HepG2 (cell line): Measurements from ENCODE around the gene ST6GALNAC3. TPM values are rescaled to one million over a fixed set of nuclear protein-coding genes. Genes with fewer than 3 reads are reported as not detected.

Experiments
- ATAC-seq: fragments of 200-7000 bp; cut with Tn5 transposase; 3 replicates; pipeline ENCODE4 v1.9.1; 2020; ENCODE audit warnings: mild to moderate bottlenecking, moderate library complexity
- BruUV-seq: library from RNA; stranded (reverse); fragments of 400-500 nt; replicated peaks from 2 replicates; lab custom pipeline; 2021; lab: Mats Ljungman, UMichigan
- CTCF ChIA-PET: fragments of 300-600 bp; formaldehyde crosslinking; extraction: SDS; loops from one replicate; lab custom pipeline; 2021; ENCODE audit warnings: low total read pairs, inconsistent platforms, low intra/inter-chr PET ratio; lab: Yijun Ruan, JAX
- POLR2A ChIA-PET: fragments of 350-600 bp; sonication (Branson Sonifier 250); formaldehyde crosslinking; loops from one replicate; lab custom pipeline; 2020; ENCODE audit warnings: antibody characterized with exemption, inconsistent platforms; lab: Yijun Ruan, JAX
- DNase-seq: peaks from one replicate; pipeline ENCODE4 v3.0.0-alpha.2; 2015; ENCODE audit warnings: low spot score
- FAIRE-seq: peaks from 3 replicates; lab custom pipeline; 2011; peaks lifted over from hg19 to GRCh38; lab: Jason Lieb, UNC
- H2AFZ ChIP-seq: one replicate; pipeline ENCODE4 v1.6.1; 2011; ENCODE audit warnings: low read length, inconsistent platforms
- H3K27ac ChIP-seq: fragments of 300-600 bp; 3 replicates; pipeline ENCODE4 v1.8.0; 2011; ENCODE audit warnings: mixed run types, mild to moderate bottlenecking, mixed read lengths, low read length, inconsistent platforms; ENCODE audit not compliant: insufficient read depth; ENCODE audit errors: extremely low read length
- H3K27me3 ChIP-seq, 2 experiments: fragments of 200-600 bp in 1 of 2; 2 replicates in 1 of 2; 3 replicates in 1 of 2; pipeline versions ENCODE4 v1.6.0 to v1.8.0; 2011; ENCODE audit warnings: low read length in 2 of 2, mild to moderate bottlenecking in 2 of 2, moderate library complexity in 2 of 2, inconsistent platforms in 1 of 2; ENCODE audit not compliant: insufficient read depth in 2 of 2, control insufficient read depth in 1 of 2
- H3K36me3 ChIP-seq, 2 experiments: fragments of 200-600 bp in 1 of 2; replicated peaks in 1 of 2; 2 replicates in 1 of 2; 3 replicates in 1 of 2; pipeline versions ENCODE4 v1.5.1 to v1.8.0; 2011; ENCODE audit warnings: low read length in 2 of 2, inconsistent platforms in 1 of 2; ENCODE audit not compliant: insufficient read depth in 2 of 2, control insufficient read depth in 1 of 2
- H3K4me1 ChIP-seq: 2 replicates; pipeline ENCODE4 v1.5.1; 2012; ENCODE audit warnings: low read length, inconsistent platforms; ENCODE audit not compliant: insufficient read depth
- H3K4me2 ChIP-seq: 2 replicates; pipeline ENCODE4 v1.6.0; 2011; ENCODE audit warnings: low read depth, low read length, inconsistent platforms
- H3K4me3 ChIP-seq, 3 experiments: fragments of 200-600 bp in 1 of 3; sonication (generic), shearing (Covaris generic) in 1 of 3; replicated peaks in 1 of 3; 2 replicates each; pipeline ENCODE4 v1.5.1; 2011 to 2016; ENCODE audit warnings: low read length in 3 of 3, inconsistent platforms in 2 of 3, low read depth in 2 of 3, mild to moderate bottlenecking in 2 of 3, control low read depth in 1 of 3, mixed read lengths in 1 of 3; ENCODE audit not compliant: insufficient read depth in 1 of 3
- H3K79me2 ChIP-seq: one replicate; pipeline ENCODE4 v1.6.1; 2011; ENCODE audit warnings: low read length, inconsistent platforms; ENCODE audit not compliant: insufficient read depth
- H3K9ac ChIP-seq: 2 replicates; pipeline ENCODE4 v1.6.0; 2011; ENCODE audit warnings: mild to moderate bottlenecking, low read depth, low read length, inconsistent platforms; ENCODE audit not compliant: insufficient read depth
- H3K9me3 ChIP-seq: 2 replicates; pipeline ENCODE4 v1.5.1; 2012; ENCODE audit warnings: mild to moderate bottlenecking, low read length
- H4K20me1 ChIP-seq: 2 replicates; pipeline ENCODE4 v1.6.0; 2011; ENCODE audit warnings: inconsistent platforms, mild to moderate bottlenecking, low read length, moderate library complexity; ENCODE audit not compliant: insufficient read depth
- ASH2L ChIP-seq: fragments of 300-600, 200-600 bp; sonication (generic); IDR thresholded peaks from 2 replicates; pipeline ENCODE4 v1.7.0; 2017; ENCODE audit warnings: low read depth, mild to moderate bottlenecking, moderate library complexity, mixed read lengths, low read length; ENCODE audit not compliant: insufficient read length
- JDP2 ChIP-seq: sonication (generic); formaldehyde crosslinking; IDR thresholded peaks from 2 replicates; pipeline ENCODE4 v1.8.1; 2022; ENCODE audit warnings: missing genetic modification reagents, borderline replicate concordance
- NCOR1 ChIP-seq: fragments of 200-600 bp; sonication (generic); IDR thresholded peaks from 2 replicates; pipeline ENCODE4 v1.7.0; 2017; ENCODE audit warnings: antibody characterized with exemption, low read length, borderline replicate concordance
- TBX2 ChIP-seq: sonication (generic); formaldehyde crosslinking; IDR thresholded peaks from 2 replicates; pipeline ENCODE4 v1.5.0; 2020; ENCODE audit warnings: missing genetic modification reagents, mild to moderate bottlenecking, borderline replicate concordance
- ZFP82 ChIP-seq: sonication (generic); formaldehyde crosslinking; IDR thresholded peaks from 2 replicates; pipeline ENCODE4 v1.5.1; 2020; ENCODE audit warnings: mild to moderate bottlenecking, missing genetic modification reagents, borderline replicate concordance
- ZMYM3 ChIP-seq: sonication (generic); formaldehyde crosslinking; IDR thresholded peaks from 2 replicates; pipeline ENCODE4 v1.5.1; 2020; ENCODE audit warnings: mild to moderate bottlenecking, missing genetic modification reagents
- WGBS: methylation state at CpG from one replicate; pipeline ENCODE4 v1.1.6; 2017; ENCODE audit warnings: low lambda C conversion rate; 5-methylcytosine and 5-hydroxymethylcytosine counted together
- in situ Hi-C: cut with HindIII; loops from 2 replicates; pipeline ENCODE4 v1.10.0; 2017; ENCODE audit warnings: low pct_unique_long_range_greater_than_20kb; ENCODE audit not compliant: extremely low pct_ligation_motif_present
- intact Hi-C: fragments of 100-400 bp; cut with micrococcal nuclease; formaldehyde crosslinking; loops from one replicate; pipeline ENCODE4 v1.10.0; 2022; ENCODE audit not compliant: unreplicated experiment
- polyA plus RNA-seq, 8 experiments: library from polyadenylated mRNA; depleted of rRNA in 3 of 8; stranded (reverse) in 7 of 8; unstranded in 1 of 8; fragments of >200 nt; fragmentation: Illumina TruSeq in 4 of 8; extraction: Trizol in 4 of 8; gene quantifications; 2 replicates each; pipeline versions ENCODE4 v1.2.1 to v1.2.3, GENCODE V29; 2011 to 2016; ENCODE audit warnings: low read depth in 4 of 8, missing spikeins in 1 of 8, mixed read lengths in 1 of 8; ENCODE audit not compliant: insufficient read depth in 1 of 8
- total RNA-seq, 5 experiments: library from RNA; depleted of rRNA; stranded (reverse); fragments of >200 nt; fragmentation: Illumina TruSeq; extraction: Trizol; gene quantifications; 2 replicates each; pipeline ENCODE4 v1.2.3, GENCODE V29; 2016; ENCODE audit warnings: low read depth in 1 of 5
- TF ChIP-seq, protein P1 (sequence below): sonication (generic); formaldehyde crosslinking; IDR thresholded peaks from 2 replicates; pipeline ENCODE4; 2020; ENCODE audit warnings: missing genetic modification reagents, mild to moderate bottlenecking, borderline replicate concordance

Gene ST6GALNAC3
- total and polyA plus RNA-seq, 2 of the 13 experiments (the other 11 are each of a cell fraction or from before 2014, with no cell fraction given), result not detected

GRCh38 chr1:76266762-76267161 lies 192.2 kb downstream of the ST6GALNAC3 start:
- Histone ChIP-seq H2AFZ (no peak overlapping the region), H3K9me3 (no peaks in the 10 kb centered on the region), H3K27me3 (no peaks in the 10 kb centered on the region), H3K4me3 (no peak overlapping the region), H3K36me3 (no peaks in the 10 kb centered on the region), H4K20me1 (no peaks in the 10 kb centered on the region), H3K4me2 (no peak overlapping the region), H3K79me2 (no peaks in the 10 kb centered on the region), H3K27ac (no peak overlapping the region), H3K9ac (no peak overlapping the region), H3K4me1 (no peaks in the 10 kb centered on the region)
- in situ Hi-C loops (no loop called here), intact Hi-C loops (no loop called here)
- DNase-seq (no peak), ATAC-seq (no peak), FAIRE-seq (no peak)
- ChIA-PET CTCF (no interaction called here), POLR2A (no interaction called here)
- 47% methylated on average over 4 of the region's 4 CpGs for WGBS
- no TSS peak for BruUV-seq
- TF ChIP-seq JDP2 (CRISPR knock-in tag) (no peak), ZMYM3 (CRISPR knock-in tag) (no peak), NCOR1 (no peak), TBX2 (CRISPR knock-in tag) (no peak), ASH2L (no peak), ZFP82 (no peak)
- TF ChIP-seq, protein P1, sequence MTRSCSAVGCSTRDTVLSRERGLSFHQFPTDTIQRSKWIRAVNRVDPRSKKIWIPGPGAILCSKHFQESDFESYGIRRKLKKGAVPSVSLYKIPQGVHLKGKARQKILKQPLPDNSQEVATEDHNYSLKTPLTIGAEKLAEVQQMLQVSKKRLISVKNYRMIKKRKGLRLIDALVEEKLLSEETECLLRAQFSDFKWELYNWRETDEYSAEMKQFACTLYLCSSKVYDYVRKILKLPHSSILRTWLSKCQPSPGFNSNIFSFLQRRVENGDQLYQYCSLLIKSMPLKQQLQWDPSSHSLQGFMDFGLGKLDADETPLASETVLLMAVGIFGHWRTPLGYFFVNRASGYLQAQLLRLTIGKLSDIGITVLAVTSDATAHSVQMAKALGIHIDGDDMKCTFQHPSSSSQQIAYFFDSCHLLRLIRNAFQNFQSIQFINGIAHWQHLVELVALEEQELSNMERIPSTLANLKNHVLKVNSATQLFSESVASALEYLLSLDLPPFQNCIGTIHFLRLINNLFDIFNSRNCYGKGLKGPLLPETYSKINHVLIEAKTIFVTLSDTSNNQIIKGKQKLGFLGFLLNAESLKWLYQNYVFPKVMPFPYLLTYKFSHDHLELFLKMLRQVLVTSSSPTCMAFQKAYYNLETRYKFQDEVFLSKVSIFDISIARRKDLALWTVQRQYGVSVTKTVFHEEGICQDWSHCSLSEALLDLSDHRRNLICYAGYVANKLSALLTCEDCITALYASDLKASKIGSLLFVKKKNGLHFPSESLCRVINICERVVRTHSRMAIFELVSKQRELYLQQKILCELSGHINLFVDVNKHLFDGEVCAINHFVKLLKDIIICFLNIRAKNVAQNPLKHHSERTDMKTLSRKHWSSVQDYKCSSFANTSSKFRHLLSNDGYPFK (CRISPR knock-in tag), result no peak
